GM12878 (cell line): ENCODE results near the gene ZBTB5. TPM values are rescaled to one million over a fixed set of nuclear protein-coding genes. Genes with fewer than 3 reads are reported as not detected.

ENCODE experiments used
- BCL11A ChIP-seq: IDR thresholded peaks from 2 replicates; pipeline ENCODE4 v1.6.1; 2011; ENCODE audit warnings: low read depth, low read length
- BMI1 ChIP-seq: fragments of 450-650 bp; IDR thresholded peaks from 2 replicates; pipeline ENCODE4 v1.6.1; 2016; ENCODE audit warnings: mild to moderate bottlenecking, moderate library complexity, borderline replicate concordance
- CEBPB ChIP-seq, 2 experiments: fragments of 150-350 bp in 1 of 2; IDR thresholded peaks; 2 replicates each; pipeline ENCODE4 v1.6.1; 2012 to 2014; ENCODE audit warnings: low read depth in 2 of 2, low read length in 2 of 2, borderline replicate concordance in 1 of 2, inconsistent platforms in 1 of 2
- CREB1 ChIP-seq: IDR thresholded peaks from 2 replicates; pipeline ENCODE4 v1.6.1; 2012; ENCODE audit warnings: low read depth, mild to moderate bottlenecking, inconsistent platforms
- DPF2 ChIP-seq: fragments of 450-650 bp; IDR thresholded peaks from 2 replicates; pipeline ENCODE4 v1.6.1; 2017; ENCODE audit warnings: mild to moderate bottlenecking
- ETV6 ChIP-seq, 2 experiments: fragments of 450-650 bp in 1 of 2; IDR thresholded peaks in 1 of 2; conservative IDR thresholded peaks in 1 of 2; 2 replicates each; pipeline ENCODE4 v1.6.1; 2014; ENCODE audit warnings: antibody characterized with exemption in 1 of 2, borderline replicate concordance in 1 of 2, low read depth in 1 of 2, mild to moderate bottlenecking in 1 of 2, moderate library complexity in 1 of 2
- FOXK2 ChIP-seq: fragments of 450-650 bp; IDR thresholded peaks from 2 replicates; pipeline ENCODE4 v1.6.1; 2017; ENCODE audit warnings: mild to moderate bottlenecking, moderate library complexity
- HDAC6 ChIP-seq: fragments of 200-600 bp; sonication (generic); IDR thresholded peaks from one replicate; pipeline ENCODE4 v1.8.0; 2017; ENCODE audit warnings: antibody characterized with exemption; ENCODE audit not compliant: unreplicated experiment
- IKZF2 ChIP-seq, 2 experiments: fragments of 450-650 bp; IDR thresholded peaks; 2 replicates each; pipeline ENCODE4 v1.6.1; 2017; ENCODE audit warnings: mild to moderate bottlenecking in 2 of 2, moderate library complexity in 2 of 2
- JUND ChIP-seq: IDR thresholded peaks from 2 replicates; pipeline ENCODE4 v1.6.1; 2012; ENCODE audit warnings: low read depth, mild to moderate bottlenecking, low read length, improper control_type of control experiment, moderate library complexity
- MTA3 ChIP-seq: IDR thresholded peaks from 2 replicates; pipeline ENCODE4 v1.6.1; 2012; ENCODE audit warnings: low read length, inconsistent platforms, borderline replicate concordance
- RB1 ChIP-seq: fragments of 450-650 bp; formaldehyde crosslinking; IDR thresholded peaks from 2 replicates; pipeline ENCODE4 v1.6.1; 2017; ENCODE audit warnings: mild to moderate bottlenecking, borderline replicate concordance
- SMAD1 ChIP-seq: fragments of 450-650 bp; IDR thresholded peaks from 2 replicates; pipeline ENCODE4 v1.6.1; 2018; ENCODE audit warnings: mild to moderate bottlenecking, low read depth; ENCODE audit not compliant: partially characterized antibody
- SMAD5 ChIP-seq: IDR thresholded peaks from 2 replicates; pipeline ENCODE4 v1.6.1; 2016; ENCODE audit warnings: antibody characterized with exemption, low read depth
- STAT1 ChIP-seq: fragments of 450-650 bp; conservative IDR thresholded peaks from 2 replicates; pipeline ENCODE4 v1.6.1; 2014; ENCODE audit warnings: antibody characterized with exemption, mild to moderate bottlenecking
- YY1 ChIP-seq: IDR thresholded peaks from 2 replicates; pipeline ENCODE4 v1.6.1; 2011; ENCODE audit warnings: low read depth, mild to moderate bottlenecking, low read length
- ZNF207 ChIP-seq: fragments of 450-650 bp; IDR thresholded peaks from 2 replicates; pipeline ENCODE4 v1.6.1; 2014; ENCODE audit warnings: antibody characterized with exemption, mild to moderate bottlenecking, borderline replicate concordance
- polyA plus RNA-seq, 11 experiments: library from polyadenylated mRNA; depleted of rRNA in 4 of 11; unstranded in 6 of 11; stranded (reverse) in 5 of 11; fragments of >200 nt; fragmentation: Nextera tagmentation in 4 of 11; fragmentation: Illumina TruSeq in 1 of 11; extraction: Ambion mirVana in 4 of 11; extraction: Trizol in 1 of 11; gene quantifications; 1 replicate in 1 of 11; 2 replicates in 10 of 11; pipeline versions ENCODE4 v1.2.1 to v1.2.3, GENCODE V29; 2011 to 2016; ENCODE audit warnings: inconsistent platforms in 2 of 11, missing spikeins in 2 of 11, low read depth in 1 of 11
- total RNA-seq, 4 experiments: library from RNA; depleted of rRNA in 3 of 4; stranded (reverse); fragments of >200 nt in 3 of 4; fragmentation: Illumina TruSeq in 1 of 4; extraction: Trizol in 1 of 4; gene quantifications; 2 replicates each; pipeline versions ENCODE4 v1.2.1 to v1.2.3, GENCODE V29; 2013 to 2021
- TF ChIP-seq, protein P1 (sequence below): fragments of 450-650 bp; IDR thresholded peaks from 2 replicates; pipeline ENCODE4 v1.6.1; 2017; ENCODE audit warnings: mild to moderate bottlenecking, moderate library complexity
- TF ChIP-seq, protein P2 (sequence below): IDR thresholded peaks from 2 replicates; pipeline ENCODE4 v1.6.1; 2011; ENCODE audit warnings: low read depth, low read length, improper control_type of control experiment, borderline replicate concordance
- TF ChIP-seq, protein P3 (sequence below), 3 experiments: IDR thresholded peaks in 2 of 3; conservative IDR thresholded peaks in 1 of 3; 2 replicates each; pipeline ENCODE4 v1.5.1; 2011; ENCODE audit warnings: low read depth in 3 of 3, low read length in 3 of 3, mild to moderate bottlenecking in 3 of 3, control low read depth in 2 of 3, moderate library complexity in 2 of 3, inconsistent platforms in 1 of 3, mixed read lengths in 1 of 3; ENCODE audit not compliant: control insufficient read depth in 2 of 3, insufficient read depth in 1 of 3; ENCODE audit errors: extremely low read depth in 1 of 3
- TF ChIP-seq, protein P4 (sequence below): fragments of 450-650 bp; IDR thresholded peaks from 2 replicates; pipeline ENCODE4 v1.6.1; 2017; ENCODE audit warnings: mild to moderate bottlenecking, low read depth, inconsistent platforms; ENCODE audit not compliant: poor library complexity, severe bottlenecking

ZBTB5 gene
- total and polyA plus RNA-seq, 10 of the 15 experiments (the other 5 are each of a cell fraction or from before 2014, with no cell fraction given): 1.4 to 32.5 (median 12.1) TPM

DNA sequence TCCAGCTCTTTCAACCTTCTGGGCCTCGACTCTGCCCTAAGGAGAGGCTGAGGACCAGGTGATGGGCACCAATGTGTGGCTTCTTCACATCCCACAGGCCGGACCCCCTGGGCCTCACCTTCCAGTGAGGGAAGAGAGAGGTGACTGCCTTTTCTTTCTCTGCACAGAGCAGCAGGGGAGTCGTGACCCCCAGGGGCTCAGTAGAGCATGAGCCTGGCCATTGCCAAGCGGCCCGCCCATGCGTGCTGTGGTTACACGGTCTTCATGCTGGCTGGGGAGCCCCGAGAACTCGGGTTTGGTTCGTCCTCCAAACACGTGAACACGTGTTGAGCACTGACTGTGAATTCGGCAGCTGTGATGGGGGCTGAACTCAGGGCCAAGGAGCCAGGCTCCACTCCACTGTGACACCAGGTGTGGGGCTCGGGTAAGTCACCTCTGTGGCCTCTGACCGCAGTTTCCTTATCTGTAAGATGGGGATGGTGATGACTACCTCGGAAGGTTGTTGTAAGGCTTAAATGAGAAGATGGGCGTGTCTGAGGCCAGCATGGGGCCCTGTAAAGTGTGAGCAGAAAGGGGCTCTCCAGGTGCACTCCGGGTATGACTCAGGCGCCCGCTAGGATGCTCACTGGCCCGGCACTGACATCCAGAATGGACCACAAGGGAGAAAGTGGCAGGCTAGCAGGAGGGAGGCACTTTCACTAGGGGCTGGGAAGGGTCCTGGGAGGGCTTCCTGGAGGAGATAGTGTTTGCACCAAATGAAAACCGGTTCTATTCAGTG lies 56.1 kb downstream of the ZBTB5 start (continued):
- TF ChIP-seq, protein P1, sequence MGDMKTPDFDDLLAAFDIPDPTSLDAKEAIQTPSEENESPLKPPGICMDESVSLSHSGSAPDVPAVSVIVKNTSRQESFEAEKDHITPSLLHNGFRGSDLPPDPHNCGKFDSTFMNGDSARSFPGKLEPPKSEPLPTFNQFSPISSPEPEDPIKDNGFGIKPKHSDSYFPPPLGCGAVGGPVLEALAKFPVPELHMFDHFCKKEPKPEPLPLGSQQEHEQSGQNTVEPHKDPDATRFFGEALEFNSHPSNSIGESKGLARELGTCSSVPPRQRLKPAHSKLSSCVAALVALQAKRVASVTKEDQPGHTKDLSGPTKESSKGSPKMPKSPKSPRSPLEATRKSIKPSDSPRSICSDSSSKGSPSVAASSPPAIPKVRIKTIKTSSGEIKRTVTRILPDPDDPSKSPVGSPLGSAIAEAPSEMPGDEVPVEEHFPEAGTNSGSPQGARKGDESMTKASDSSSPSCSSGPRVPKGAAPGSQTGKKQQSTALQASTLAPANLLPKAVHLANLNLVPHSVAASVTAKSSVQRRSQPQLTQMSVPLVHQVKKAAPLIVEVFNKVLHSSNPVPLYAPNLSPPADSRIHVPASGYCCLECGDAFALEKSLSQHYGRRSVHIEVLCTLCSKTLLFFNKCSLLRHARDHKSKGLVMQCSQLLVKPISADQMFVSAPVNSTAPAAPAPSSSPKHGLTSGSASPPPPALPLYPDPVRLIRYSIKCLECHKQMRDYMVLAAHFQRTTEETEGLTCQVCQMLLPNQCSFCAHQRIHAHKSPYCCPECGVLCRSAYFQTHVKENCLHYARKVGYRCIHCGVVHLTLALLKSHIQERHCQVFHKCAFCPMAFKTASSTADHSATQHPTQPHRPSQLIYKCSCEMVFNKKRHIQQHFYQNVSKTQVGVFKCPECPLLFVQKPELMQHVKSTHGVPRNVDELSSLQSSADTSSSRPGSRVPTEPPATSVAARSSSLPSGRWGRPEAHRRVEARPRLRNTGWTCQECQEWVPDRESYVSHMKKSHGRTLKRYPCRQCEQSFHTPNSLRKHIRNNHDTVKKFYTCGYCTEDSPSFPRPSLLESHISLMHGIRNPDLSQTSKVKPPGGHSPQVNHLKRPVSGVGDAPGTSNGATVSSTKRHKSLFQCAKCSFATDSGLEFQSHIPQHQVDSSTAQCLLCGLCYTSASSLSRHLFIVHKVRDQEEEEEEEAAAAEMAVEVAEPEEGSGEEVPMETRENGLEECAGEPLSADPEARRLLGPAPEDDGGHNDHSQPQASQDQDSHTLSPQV: peak; percentile 87
- peak; percentile 94 for TF ChIP-seq BCL11A
- no peak for TF ChIP-seq MTA3
- no peak for TF ChIP-seq FOXK2
- TF ChIP-seq, protein P2, sequence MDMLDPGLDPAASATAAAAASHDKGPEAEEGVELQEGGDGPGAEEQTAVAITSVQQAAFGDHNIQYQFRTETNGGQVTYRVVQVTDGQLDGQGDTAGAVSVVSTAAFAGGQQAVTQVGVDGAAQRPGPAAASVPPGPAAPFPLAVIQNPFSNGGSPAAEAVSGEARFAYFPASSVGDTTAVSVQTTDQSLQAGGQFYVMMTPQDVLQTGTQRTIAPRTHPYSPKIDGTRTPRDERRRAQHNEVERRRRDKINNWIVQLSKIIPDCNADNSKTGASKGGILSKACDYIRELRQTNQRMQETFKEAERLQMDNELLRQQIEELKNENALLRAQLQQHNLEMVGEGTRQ: peak; percentile 59; the same call in 1 of the 2 replicates
- peak in 1 of 2 experiments; percentile 93; a peak in 2 of 4 replicates for TF ChIP-seq ETV6 (conservative IDR thresholded peaks at IDR 0.05 in 1 of 2, IDR thresholded peaks at IDR 0.05 in 1 of 2; ENCODE audit: borderline replicate concordance in 1 of 2, low read depth in 1 of 2)
- TF ChIP-seq, protein P3, sequence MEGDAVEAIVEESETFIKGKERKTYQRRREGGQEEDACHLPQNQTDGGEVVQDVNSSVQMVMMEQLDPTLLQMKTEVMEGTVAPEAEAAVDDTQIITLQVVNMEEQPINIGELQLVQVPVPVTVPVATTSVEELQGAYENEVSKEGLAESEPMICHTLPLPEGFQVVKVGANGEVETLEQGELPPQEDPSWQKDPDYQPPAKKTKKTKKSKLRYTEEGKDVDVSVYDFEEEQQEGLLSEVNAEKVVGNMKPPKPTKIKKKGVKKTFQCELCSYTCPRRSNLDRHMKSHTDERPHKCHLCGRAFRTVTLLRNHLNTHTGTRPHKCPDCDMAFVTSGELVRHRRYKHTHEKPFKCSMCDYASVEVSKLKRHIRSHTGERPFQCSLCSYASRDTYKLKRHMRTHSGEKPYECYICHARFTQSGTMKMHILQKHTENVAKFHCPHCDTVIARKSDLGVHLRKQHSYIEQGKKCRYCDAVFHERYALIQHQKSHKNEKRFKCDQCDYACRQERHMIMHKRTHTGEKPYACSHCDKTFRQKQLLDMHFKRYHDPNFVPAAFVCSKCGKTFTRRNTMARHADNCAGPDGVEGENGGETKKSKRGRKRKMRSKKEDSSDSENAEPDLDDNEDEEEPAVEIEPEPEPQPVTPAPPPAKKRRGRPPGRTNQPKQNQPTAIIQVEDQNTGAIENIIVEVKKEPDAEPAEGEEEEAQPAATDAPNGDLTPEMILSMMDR (IDR thresholded peaks at IDR 0.05 in 2 of 3, conservative IDR thresholded peaks at IDR 0.05 in 1 of 3; ENCODE audit: control insufficient read depth in 2 of 3, extremely low read depth in 1 of 3, insufficient read depth in 1 of 3, low read depth in 3 of 3, low read length in 3 of 3): peak in 2 of 3 experiments; percentile 11 to 16; a peak in 1 of 6 replicates
- peak; percentile 99 to 100 for TF ChIP-seq IKZF2 (IDR thresholded peaks at IDR 0.05)
- peak; percentile 98 for TF ChIP-seq JUND
- TF ChIP-seq YY1: peak; percentile 86
- peak; percentile 84 for TF ChIP-seq SMAD1
- no peak for TF ChIP-seq HDAC6
- TF ChIP-seq, protein P4, sequence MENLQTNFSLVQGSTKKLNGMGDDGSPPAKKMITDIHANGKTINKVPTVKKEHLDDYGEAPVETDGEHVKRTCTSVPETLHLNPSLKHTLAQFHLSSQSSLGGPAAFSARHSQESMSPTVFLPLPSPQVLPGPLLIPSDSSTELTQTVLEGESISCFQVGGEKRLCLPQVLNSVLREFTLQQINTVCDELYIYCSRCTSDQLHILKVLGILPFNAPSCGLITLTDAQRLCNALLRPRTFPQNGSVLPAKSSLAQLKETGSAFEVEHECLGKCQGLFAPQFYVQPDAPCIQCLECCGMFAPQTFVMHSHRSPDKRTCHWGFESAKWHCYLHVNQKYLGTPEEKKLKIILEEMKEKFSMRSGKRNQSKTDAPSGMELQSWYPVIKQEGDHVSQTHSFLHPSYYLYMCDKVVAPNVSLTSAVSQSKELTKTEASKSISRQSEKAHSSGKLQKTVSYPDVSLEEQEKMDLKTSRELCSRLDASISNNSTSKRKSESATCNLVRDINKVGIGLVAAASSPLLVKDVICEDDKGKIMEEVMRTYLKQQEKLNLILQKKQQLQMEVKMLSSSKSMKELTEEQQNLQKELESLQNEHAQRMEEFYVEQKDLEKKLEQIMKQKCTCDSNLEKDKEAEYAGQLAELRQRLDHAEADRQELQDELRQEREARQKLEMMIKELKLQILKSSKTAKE: peak; percentile 99
- TF ChIP-seq BMI1: peak; percentile 90
- no peak for TF ChIP-seq CEBPB (IDR thresholded peaks at IDR 0.05; ENCODE audit: borderline replicate concordance in 1 of 2, low read depth in 2 of 2, low read length in 2 of 2)
- TF ChIP-seq SMAD5: peak; percentile 90
- peak; percentile 100 for TF ChIP-seq DPF2
- 0 out of 2 replicates have a peak, but pooled peaks have one; percentile 30 for TF ChIP-seq STAT1
- no peak for TF ChIP-seq CREB1
- peak; percentile 72 for TF ChIP-seq RB1
- peak; percentile 93 for TF ChIP-seq ZNF207
